ELR (cell line): ENCODE results near the gene DDX56.
A peak's percentile ranks its signal among the peaks of the same experiment; 100 is the strongest.
"Not testable (repeated sequence)": the region's sequence is repeated elsewhere in the genome, so short reads cannot be mapped to it uniquely, and the experiment has no call there.

Experiments used
- DNase-seq: peaks from one replicate; pipeline ENCODE4 v3.0.0-alpha.2; 2015; ENCODE audit warnings: low read depth

DDX56 gene

GRCh38 chr7:44597181-44597580 is 23.5 kb upstream of the DDX56 start:
- not testable (repeated sequence) for DNase-seq

GRCh38 chr7:44595934-44596635 is 22.4 kb upstream of the DDX56 start:
- no peak for DNase-seq

- DNase-seq, result no peak
Observed at GRCh38 chr7:44590910-44591309, 17.2 kb upstream of the DDX56 start.

GRCh38 chr7:44587843-44588711 is 14.4 kb upstream of the DDX56 start:
- peak; percentile 79 for DNase-seq

GRCh38 chr7:44583146-44583865 is 9.6 kb upstream of the DDX56 start:
- DNase-seq, result no peak

GRCh38 chr7:44581879-44582603 is 8.3 kb upstream of the DDX56 start, which contains the start of gene TMED4:
Gene TMED4, minus strand, starts transcription at chr7:44582231. Its CDS starts 25 bp downstream, at chr7:44582206.
- DNase-seq, result peak; percentile 99

GRCh38 chr7:44580945-44581878 is 7.5 kb upstream of the DDX56 start:
- peak; percentile 29 for DNase-seq

- DNase-seq, result no peak
Observed at GRCh38 chr7:44576228-44576627, 2.5 kb upstream of the DDX56 start.

- no peak for DNase-seq
Observed at GRCh38 chr7:44575054-44575453, 1.3 kb upstream of the DDX56 start.

GRCh38 chr7:44574287-44574872 is 672 bp upstream of the DDX56 start:
- no peak for DNase-seq

- DNase-seq, result no peak
Observed at GRCh38 chr7:44572771-44573170, 937 bp downstream of the DDX56 start.

- no peak for DNase-seq
Observed at GRCh38 chr7:44569959-44570358, 3.7 kb downstream of the DDX56 start.

- no peak for DNase-seq
Observed at GRCh38 chr7:44568771-44569560, 4.7 kb downstream of the DDX56 start.

GRCh38 chr7:44567884-44568283 is 5.8 kb downstream of the DDX56 start:
- no peak for DNase-seq

- DNase-seq, result no peak
Observed at GRCh38 chr7:44566680-44567079, 7.0 kb downstream of the DDX56 start.

- no peak for DNase-seq
Observed at GRCh38 chr7:44565795-44566559, 7.7 kb downstream of the DDX56 start.

- DNase-seq, result peak; percentile 66
Observed at GRCh38 chr7:44565097-44565794, 8.5 kb downstream of the DDX56 start.

- DNase-seq, result no peak
Observed at GRCh38 chr7:44564606-44565005, 9.1 kb downstream of the DDX56 start.
